ENCODE data around the gene ZNF783. TPM values are rescaled to one million over a fixed set of nuclear protein-coding genes. Genes with fewer than 3 reads are reported as not detected.

Gene ZNF783
- total and polyA plus RNA-seq, 2 of the 8 experiments (the other 6 are each of a cell fraction or from before 2014, with no cell fraction given), result 7.3 to 8.2 TPM

DNA sequence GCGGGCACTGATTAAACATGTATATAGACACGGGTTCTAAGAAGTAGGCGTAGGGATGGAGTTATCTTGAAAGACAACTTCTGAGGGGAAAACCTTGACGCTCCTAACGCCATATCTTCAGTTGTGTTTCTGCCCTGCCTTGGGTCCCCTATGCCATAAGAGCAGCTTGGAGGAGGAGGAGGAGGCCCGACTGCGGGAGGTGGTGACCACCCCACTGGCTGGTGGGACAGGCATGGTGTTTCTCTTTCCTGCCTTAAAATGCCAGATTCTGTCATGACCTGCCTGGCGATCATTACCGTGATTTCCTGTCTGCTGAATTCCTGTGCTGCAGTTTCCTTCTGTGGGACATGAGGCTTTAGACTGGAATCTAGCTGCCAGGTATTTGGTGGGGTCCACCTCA, 15.9 kb downstream of the ZNF783 start:
- no peaks in the 10 kb centered on the region for H3K23me2 ChIP-seq (ENCODE audit: low read depth, low read length)
- H3K27me3 ChIP-seq (replicated peaks in 1 of 4; ENCODE audit: control insufficient read depth in 3 of 4, extremely low read depth in 1 of 4, insufficient read depth in 3 of 4, low read length in 3 of 4), result no peaks in the 10 kb centered on the region
- H3K36me3 ChIP-seq (ENCODE audit: control insufficient read depth in 2 of 4, insufficient read depth in 4 of 4, low read length in 3 of 4), result peaks cover 0 to 12% (median 3%) of the 10 kb centered on the region in 4 experiments; a peak in 1 of 8 replicates
- H3K27ac ChIP-seq (ENCODE audit: low read depth, low read length), result no peak overlapping the region
- no peaks in the 10 kb centered on the region for H3K4me1 ChIP-seq (replicated peaks in 1 of 4; ENCODE audit: control insufficient read depth in 3 of 4, insufficient read depth in 4 of 4, low read length in 3 of 4)
- no peak overlapping the region for H3K14ac ChIP-seq (ENCODE audit: insufficient read length)
- H2BK120ac ChIP-seq (replicated peaks; ENCODE audit: low read depth, low read length), result no peak overlapping the region
- H2BK12ac ChIP-seq (ENCODE audit: low read depth, low read length), result no peak overlapping the region
- no peak overlapping the region for H2BK20ac ChIP-seq (ENCODE audit: low read length)
- H4K20me1 ChIP-seq (replicated peaks in 1 of 2; ENCODE audit: control insufficient read depth in 1 of 2, insufficient read depth in 2 of 2, low read length in 2 of 2), result peaks cover 0 to 2% of the 10 kb centered on the region in 2 experiments
- DNase-seq (ENCODE audit: low read depth in 1 of 2, low spot score in 2 of 2) (no peak), FAIRE-seq (no peak)
- no peak overlapping the region for H3K18ac ChIP-seq (ENCODE audit: extremely low read depth, low read length)
- no peak overlapping the region for H4K91ac ChIP-seq (replicated peaks; ENCODE audit: insufficient read length, low read length)
- H2BK15ac ChIP-seq (ENCODE audit: low read length), result no peak overlapping the region
- no peak overlapping the region for H3K23ac ChIP-seq (ENCODE audit: insufficient read length)
- no peak for TF ChIP-seq YY1 (IDR thresholded peaks at IDR 0.05; ENCODE audit: low read depth, low read length)
- TF ChIP-seq SIN3A (conservative IDR thresholded peaks at IDR 0.05 in 1 of 2, IDR thresholded peaks at IDR 0.05 in 1 of 2; ENCODE audit: low read depth in 1 of 2, low read length in 2 of 2), result no peak
- no peak for TF ChIP-seq BCL11A (IDR thresholded peaks at IDR 0.05; ENCODE audit: low read depth in 2 of 2, low read length in 2 of 2)
- no peak for TF ChIP-seq NRF1 (IDR thresholded peaks at IDR 0.05; ENCODE audit: low read depth, low read length)
- TF ChIP-seq GTF2F1 (IDR thresholded peaks at IDR 0.05; ENCODE audit: borderline replicate concordance, low read depth, low read length), result no peak
- TF ChIP-seq CHD1 (IDR thresholded peaks at IDR 0.05; ENCODE audit: low read depth, low read length), result no peak
- no peak for TF ChIP-seq KDM1A (IDR thresholded peaks at IDR 0.05; ENCODE audit: borderline replicate concordance, low read length)
- TF ChIP-seq JUND (IDR thresholded peaks at IDR 0.05; ENCODE audit: low read length), result no peak
- no peak for TF ChIP-seq CEBPB (IDR thresholded peaks at IDR 0.05; ENCODE audit: low read depth, low read length)
- H3K56ac ChIP-seq (replicated peaks; ENCODE audit: insufficient read length, low read depth, low read length), result no peak overlapping the region
- H4K5ac ChIP-seq (ENCODE audit: insufficient read length, low read depth, low read length), result no peak overlapping the region
- no peaks in the 10 kb centered on the region for H3K79me2 ChIP-seq (ENCODE audit: control insufficient read depth in 1 of 2, insufficient read depth in 2 of 2, low read length in 2 of 2)
- POLR2A ChIA-PET (ENCODE audit: partially characterized antibody), result interaction anchor here (2.1 kb wide), 1 partner anchor 15 kb away, joined by 9 read pairs; the partner anchor contains the start of gene ZNF783
- H4K8ac ChIP-seq (ENCODE audit: extremely low read depth, insufficient read depth, low read length), result no peak overlapping the region
- no peak overlapping the region for H3K9ac ChIP-seq (replicated peaks in 1 of 4; ENCODE audit: extremely low read depth in 1 of 4, low read depth in 3 of 4, low read length in 3 of 4)
- H2BK5ac ChIP-seq (ENCODE audit: low read depth, low read length), result no peak overlapping the region
- no peak overlapping the region for H2AK5ac ChIP-seq (ENCODE audit: low read depth, low read length)
- H3K4me2 ChIP-seq (ENCODE audit: insufficient read depth in 1 of 2, low read depth in 2 of 2, low read length in 2 of 2), result no peak overlapping the region
- CTCF ChIA-PET (ENCODE audit: partially characterized antibody), result interaction anchor here (0.6 to 1.2 kb wide), 3 partner anchors 16 to 77 kb away, joined by 3 read pairs; partner anchors contain the start of gene ZNF783
- no peaks in the 10 kb centered on the region; the same call in 1 of the 2 replicates for H3K79me1 ChIP-seq (ENCODE audit: low read depth, low read length)
- 86% methylated on average over 9 of the region's 9 CpGs; no CpG with 5 or more reads in 1 of the 2 experiments for WGBS, 2 experiments (ENCODE audit: extremely low coverage in 1 of 2, insufficient coverage in 1 of 2, insufficient read length in 1 of 2, insufficient replicate concordance in 2 of 2, low coverage in 1 of 2, low lambda C conversion rate in 2 of 2, missing lambda C conversion rate in 1 of 2)
- no peaks in the 10 kb centered on the region for H3K9me3 ChIP-seq (ENCODE audit: insufficient read depth in 2 of 2, low read depth in 1 of 2, low read length in 1 of 2)
- H3K4ac ChIP-seq (replicated peaks; ENCODE audit: insufficient read length, low read depth, low read length), result no peak overlapping the region
- H2AFZ ChIP-seq (ENCODE audit: low read length), result no peak overlapping the region
- no peak overlapping the region for H3K4me3 ChIP-seq (ENCODE audit: extremely low read depth in 1 of 4, insufficient read depth in 2 of 4, low read depth in 3 of 4, low read length in 4 of 4)

All from H1 (cell line).